Effector memory CD4-positive, alpha-beta T cell (primary cell): ENCODE data around the gene SHISA8.
"Not testable (repeated sequence)": the region's sequence is repeated elsewhere in the genome, so short reads cannot be mapped to it uniquely, and the experiment has no call there.

Experiments used
- DNase-seq, 3 donors: peaks; one replicate each; pipeline ENCODE4 v3.0.0-alpha.2; 2020
- H3K27ac ChIP-seq: 2 replicates; pipeline ENCODE4 v1.7.0; 2013; ENCODE audit warnings: mild to moderate bottlenecking, low read length, moderate library complexity; ENCODE audit not compliant: insufficient read depth, poor library complexity, severe bottlenecking
- H3K27me3 ChIP-seq: replicated peaks from 2 replicates; pipeline ENCODE4 v1.7.0; 2013; ENCODE audit warnings: mild to moderate bottlenecking, low read length; ENCODE audit not compliant: insufficient read depth, control insufficient read depth, poor library complexity, severe bottlenecking
- H3K36me3 ChIP-seq: 2 replicates; pipeline ENCODE4 v1.7.0; 2013; ENCODE audit warnings: mild to moderate bottlenecking, low read length, moderate library complexity; ENCODE audit not compliant: control insufficient read depth, insufficient read depth
- H3K4me1 ChIP-seq: 2 replicates; pipeline ENCODE4 v1.7.0; 2013; ENCODE audit warnings: low read length, mild to moderate bottlenecking; ENCODE audit not compliant: control insufficient read depth, insufficient read depth, poor library complexity, severe bottlenecking
- H3K4me3 ChIP-seq: 2 replicates; pipeline ENCODE4 v1.7.0; 2013; ENCODE audit warnings: low read length, low read depth, mild to moderate bottlenecking; ENCODE audit not compliant: insufficient read depth, poor library complexity, severe bottlenecking
- H3K9me3 ChIP-seq: 2 replicates; pipeline ENCODE4 v1.7.0; 2013; ENCODE audit warnings: mild to moderate bottlenecking, low read length, moderate library complexity; ENCODE audit not compliant: control insufficient read depth

The SHISA8 gene

DNA sequence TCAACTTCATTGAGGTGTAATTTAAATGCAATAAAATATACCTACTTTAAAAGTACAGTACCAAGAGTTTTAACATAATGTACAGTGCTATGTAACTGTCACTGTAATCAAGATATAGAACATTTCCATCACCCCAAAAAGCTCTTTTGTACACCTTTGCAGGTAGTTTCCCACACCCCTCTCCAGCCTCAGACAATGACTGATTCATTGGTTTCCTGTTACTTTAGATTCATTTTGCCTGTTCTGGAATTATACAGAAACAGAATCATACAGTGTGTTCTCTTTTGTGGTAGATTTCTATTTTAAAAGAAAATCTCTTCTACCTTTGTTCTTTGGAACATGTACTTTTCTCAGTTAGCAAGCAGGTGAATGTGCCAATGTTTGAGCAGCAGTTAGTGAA is 38.2 kb downstream of the SHISA8 start:
- no peaks in the 10 kb centered on the region for H3K4me1 ChIP-seq
- H3K4me3 ChIP-seq = no peak overlapping the region
- no peak for DNase-seq
- H3K9me3 ChIP-seq = no peaks in the 10 kb centered on the region
- H3K27ac ChIP-seq = no peak overlapping the region
- no peaks in the 10 kb centered on the region for H3K27me3 ChIP-seq
- peaks cover 66% of the 10 kb centered on the region for H3K36me3 ChIP-seq

DNA sequence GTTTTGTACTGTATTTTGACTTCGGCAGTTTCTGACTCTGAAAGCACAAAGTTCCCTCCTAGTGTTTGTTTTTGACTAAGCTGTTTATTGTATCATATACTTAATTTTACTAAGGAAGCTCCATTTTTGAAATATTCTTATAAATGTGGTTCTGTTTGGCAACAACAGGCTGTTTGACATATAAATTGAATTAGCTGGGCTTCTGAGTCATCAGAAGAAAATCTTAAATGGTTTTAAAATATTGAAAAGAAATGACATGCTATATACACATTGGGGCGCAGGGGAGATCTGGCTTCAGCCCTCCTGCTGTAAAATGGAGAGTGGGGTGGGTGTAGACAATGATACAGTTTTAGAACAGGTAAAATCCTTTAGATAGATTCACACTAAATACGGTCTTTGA is 38.6 kb downstream of the SHISA8 start:
- Histone ChIP-seq H3K27ac (no peak overlapping the region), H3K4me3 (no peak overlapping the region), H3K36me3 (peaks cover 65% of the 10 kb centered on the region), H3K4me1 (no peaks in the 10 kb centered on the region), H3K27me3 (no peaks in the 10 kb centered on the region), H3K9me3 (no peaks in the 10 kb centered on the region)
- DNase-seq = no peak

GRCh38 chr22:41875531-41876270 is 39.2 kb downstream of the SHISA8 start:
- H3K4me1 ChIP-seq = no peaks in the 10 kb centered on the region
- DNase-seq = no peak
- H3K4me3 ChIP-seq = no peak overlapping the region
- H3K36me3 ChIP-seq = peaks cover 65% of the 10 kb centered on the region
- no peak overlapping the region for H3K27ac ChIP-seq
- H3K27me3 ChIP-seq = no peaks in the 10 kb centered on the region
- H3K9me3 ChIP-seq = no peaks in the 10 kb centered on the region

DNA sequence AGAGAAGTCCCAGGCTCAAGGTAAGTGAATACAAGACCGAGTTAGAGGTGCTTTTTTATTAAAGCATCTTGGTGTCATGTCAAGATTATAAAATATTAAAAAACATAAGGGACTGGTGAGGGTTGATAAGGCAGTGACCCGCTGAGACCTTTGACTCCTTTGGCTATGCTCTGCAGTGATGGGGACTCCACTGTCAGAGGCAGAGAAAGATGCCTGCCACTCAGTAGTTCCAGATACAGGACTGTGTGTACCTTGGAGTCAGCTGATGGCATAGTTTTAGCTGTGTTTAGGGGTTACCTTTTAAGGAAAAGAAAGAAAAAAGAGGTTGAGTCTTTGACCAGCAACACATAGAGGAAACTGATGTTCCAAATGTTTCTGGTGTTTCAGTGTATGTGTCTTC is 40.8 kb downstream of the SHISA8 start:
- Histone ChIP-seq H3K36me3 (peaks cover 52% of the 10 kb centered on the region), H3K9me3 (no peaks in the 10 kb centered on the region), H3K4me1 (no peaks in the 10 kb centered on the region), H3K27me3 (no peaks in the 10 kb centered on the region), H3K4me3 (no peak overlapping the region), H3K27ac (no peak overlapping the region)
- no peak for DNase-seq

- DNase-seq = no peak
- Histone ChIP-seq H3K4me1 (no peaks in the 10 kb centered on the region), H3K9me3 (no peaks in the 10 kb centered on the region), H3K27me3 (no peaks in the 10 kb centered on the region), H3K36me3 (peaks cover 52% of the 10 kb centered on the region), H3K4me3 (no peak overlapping the region), H3K27ac (no peak overlapping the region)
Measured at GRCh38 chr22:41873391-41873790, 41.5 kb downstream of the SHISA8 start.

GRCh38 chr22:41870786-41871185 is 44.1 kb downstream of the SHISA8 start:
- Histone ChIP-seq H3K4me1 (no peaks in the 10 kb centered on the region), H3K27me3 (no peaks in the 10 kb centered on the region), H3K27ac (no peak overlapping the region), H3K4me3 (no peak overlapping the region), H3K36me3 (peaks cover 48% of the 10 kb centered on the region), H3K9me3 (no peaks in the 10 kb centered on the region)
- no peak for DNase-seq

DNA sequence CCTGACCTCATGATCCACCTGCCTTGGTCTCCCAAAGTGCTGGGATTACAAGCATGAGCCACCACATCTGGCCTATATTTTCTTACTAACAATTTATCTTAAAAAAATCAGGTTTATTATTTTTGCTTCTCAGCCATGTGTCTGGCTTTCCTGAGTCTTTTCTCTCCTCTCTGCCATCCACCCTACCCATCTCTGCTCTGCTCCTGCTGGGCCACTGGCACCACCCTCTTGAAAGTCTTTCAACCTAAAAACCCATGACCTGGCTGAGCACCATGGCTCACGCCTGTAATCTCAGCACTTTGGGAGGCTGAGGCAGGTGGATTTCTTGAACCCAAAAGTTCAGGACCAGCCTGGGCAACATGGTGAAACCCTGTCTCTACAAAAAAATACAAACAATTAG is 44.8 kb downstream of the SHISA8 start:
- H3K4me3 ChIP-seq, H3K27me3 ChIP-seq, DNase-seq, H3K9me3 ChIP-seq, H3K4me1 ChIP-seq, H3K27ac ChIP-seq: not testable (repeated sequence)
- peaks cover 41% of the 10 kb centered on the region for H3K36me3 ChIP-seq

GRCh38 chr22:41868556-41868955 is 46.3 kb downstream of the SHISA8 start:
- Histone ChIP-seq H3K27ac (no peak overlapping the region), H3K9me3 (no peaks in the 10 kb centered on the region), H3K36me3 (peaks cover 38% of the 10 kb centered on the region), H3K4me3 (no peak overlapping the region), H3K4me1 (peaks cover under 1% of the 10 kb centered on the region), H3K27me3 (no peaks in the 10 kb centered on the region)
- DNase-seq = no peak

DNA sequence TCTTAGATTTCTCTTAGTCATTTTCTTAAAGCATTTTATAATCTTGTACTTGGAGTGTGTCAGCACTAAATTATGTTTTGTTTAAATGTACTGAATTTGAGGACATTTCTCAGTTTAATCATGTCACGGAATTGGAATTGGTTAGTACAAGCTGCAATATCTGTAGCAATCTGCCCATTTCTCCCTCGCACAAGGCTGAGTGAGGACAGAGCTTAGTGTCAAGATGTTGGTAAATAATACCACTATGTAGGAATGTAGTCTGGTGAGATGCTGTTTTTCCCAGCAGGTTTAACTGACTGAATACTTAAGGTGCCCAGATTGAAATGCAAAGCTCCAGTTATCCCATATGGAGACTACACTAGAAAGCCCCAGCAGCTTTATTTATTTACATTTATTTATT is 51.4 kb downstream of the SHISA8 start:
- no peaks in the 10 kb centered on the region for H3K27me3 ChIP-seq
- H3K4me1 ChIP-seq = peaks cover 28% of the 10 kb centered on the region
- peaks cover 16% of the 10 kb centered on the region for H3K36me3 ChIP-seq
- DNase-seq = no peak
- no peaks in the 10 kb centered on the region for H3K9me3 ChIP-seq
- peak overlapping the region; percentile 79 for H3K27ac ChIP-seq
- H3K4me3 ChIP-seq = no peak overlapping the region

- Histone ChIP-seq H3K36me3 (peaks cover 8% of the 10 kb centered on the region), H3K4me3 (peak overlapping the region; percentile 32), H3K27ac (peak overlapping the region; percentile 79), H3K27me3 (no peaks in the 10 kb centered on the region), H3K9me3 (no peaks in the 10 kb centered on the region), H3K4me1 (peaks cover 34% of the 10 kb centered on the region)
- DNase-seq = no peak
Measured at GRCh38 chr22:41862530-41863266, 52.2 kb downstream of the SHISA8 start.
